K562 treated with DMSO at 1 percent for 4 hours (cell line): ENCODE measurements around the gene CNTN4. TPM values are rescaled to one million over a fixed set of nuclear protein-coding genes. Genes with fewer than 3 reads are reported as not detected.

Experiments used
- total RNA-seq: library from RNA; unstranded; fragments of 300-600 nt; gene quantifications from 2 replicates; pipeline ENCODE4 v1.2.3, GENCODE V29; 2022; ENCODE audit not compliant: insufficient read depth

Gene CNTN4
- total RNA-seq, result not detected in 2 replicates

GRCh38 chr3:2098398-2099027, at the start of gene CNTN4:
Gene CNTN4 (plus strand): TSS chr3:2098866.

